GM12878 (cell line): ENCODE data around the gene INTS6L.

ENCODE experiments used
- ATF3 ChIP-seq: IDR thresholded peaks from 2 replicates; pipeline ENCODE4 v1.6.1; 2011; ENCODE audit warnings: low read depth, mild to moderate bottlenecking, low read length, moderate library complexity, borderline replicate concordance; ENCODE audit errors: extremely low read depth
- CEBPZ ChIP-seq: fragments of 150-350 bp; IDR thresholded peaks from 2 replicates; pipeline ENCODE4 v1.6.1; 2016; ENCODE audit warnings: low read depth, low read length
- EP300 ChIP-seq, 2 experiments: fragments of 150-350 bp in 1 of 2; IDR thresholded peaks; 2 replicates each; pipeline ENCODE4 v1.6.1; 2011 to 2012; ENCODE audit warnings: low read depth in 2 of 2, low read length in 2 of 2, borderline replicate concordance in 1 of 2, improper control_type of control experiment in 1 of 2, inconsistent platforms in 1 of 2; ENCODE audit not compliant: control insufficient read depth in 1 of 2
- ESRRA ChIP-seq: IDR thresholded peaks from 2 replicates; pipeline ENCODE4 v1.6.1; 2012; ENCODE audit warnings: mild to moderate bottlenecking, low read length, improper control_type of control experiment
- POLR2A ChIP-seq: IDR thresholded peaks from 2 replicates; pipeline ENCODE4 v1.6.1; 2011; ENCODE audit warnings: low read depth, mild to moderate bottlenecking, low read length
- SIN3A ChIP-seq: IDR thresholded peaks from 2 replicates; pipeline ENCODE4 v1.6.1; 2012; ENCODE audit warnings: low read depth, low read length, improper control_type of control experiment
- SMAD1 ChIP-seq: fragments of 450-650 bp; IDR thresholded peaks from 2 replicates; pipeline ENCODE4 v1.6.1; 2018; ENCODE audit warnings: mild to moderate bottlenecking, low read depth; ENCODE audit not compliant: partially characterized antibody
- SUZ12 ChIP-seq: fragments of 200-600 bp; sonication (generic); IDR thresholded peaks from one replicate; pipeline ENCODE4 v1.6.1; 2018; ENCODE audit warnings: antibody characterized with exemption, mild to moderate bottlenecking; ENCODE audit not compliant: unreplicated experiment
- YY1 ChIP-seq: IDR thresholded peaks from 2 replicates; pipeline ENCODE4 v1.6.1; 2011; ENCODE audit warnings: low read depth, mild to moderate bottlenecking, low read length
- TF ChIP-seq, protein P1 (sequence below), 3 experiments: IDR thresholded peaks in 2 of 3; conservative IDR thresholded peaks in 1 of 3; 2 replicates each; pipeline ENCODE4 v1.5.1; 2011; ENCODE audit warnings: low read depth in 3 of 3, low read length in 3 of 3, mild to moderate bottlenecking in 3 of 3, control low read depth in 2 of 3, moderate library complexity in 2 of 3, inconsistent platforms in 1 of 3, mixed read lengths in 1 of 3; ENCODE audit not compliant: control insufficient read depth in 2 of 3, insufficient read depth in 1 of 3; ENCODE audit errors: extremely low read depth in 1 of 3

GRCh38 chrX:135541351-135541750 is 20.9 kb downstream of the INTS6L start:
- TF ChIP-seq, protein P1, sequence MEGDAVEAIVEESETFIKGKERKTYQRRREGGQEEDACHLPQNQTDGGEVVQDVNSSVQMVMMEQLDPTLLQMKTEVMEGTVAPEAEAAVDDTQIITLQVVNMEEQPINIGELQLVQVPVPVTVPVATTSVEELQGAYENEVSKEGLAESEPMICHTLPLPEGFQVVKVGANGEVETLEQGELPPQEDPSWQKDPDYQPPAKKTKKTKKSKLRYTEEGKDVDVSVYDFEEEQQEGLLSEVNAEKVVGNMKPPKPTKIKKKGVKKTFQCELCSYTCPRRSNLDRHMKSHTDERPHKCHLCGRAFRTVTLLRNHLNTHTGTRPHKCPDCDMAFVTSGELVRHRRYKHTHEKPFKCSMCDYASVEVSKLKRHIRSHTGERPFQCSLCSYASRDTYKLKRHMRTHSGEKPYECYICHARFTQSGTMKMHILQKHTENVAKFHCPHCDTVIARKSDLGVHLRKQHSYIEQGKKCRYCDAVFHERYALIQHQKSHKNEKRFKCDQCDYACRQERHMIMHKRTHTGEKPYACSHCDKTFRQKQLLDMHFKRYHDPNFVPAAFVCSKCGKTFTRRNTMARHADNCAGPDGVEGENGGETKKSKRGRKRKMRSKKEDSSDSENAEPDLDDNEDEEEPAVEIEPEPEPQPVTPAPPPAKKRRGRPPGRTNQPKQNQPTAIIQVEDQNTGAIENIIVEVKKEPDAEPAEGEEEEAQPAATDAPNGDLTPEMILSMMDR (IDR thresholded peaks at IDR 0.05 in 2 of 3, conservative IDR thresholded peaks at IDR 0.05 in 1 of 3; ENCODE audit: control insufficient read depth in 2 of 3, extremely low read depth in 1 of 3, insufficient read depth in 1 of 3, low read depth in 3 of 3, low read length in 3 of 3), result no peak
- no peak for TF ChIP-seq CEBPZ
- TF ChIP-seq POLR2A, result no peak
- no peak for TF ChIP-seq ESRRA
- TF ChIP-seq EP300 (IDR thresholded peaks at IDR 0.05; ENCODE audit: borderline replicate concordance in 1 of 2, control insufficient read depth in 1 of 2, low read depth in 2 of 2, low read length in 2 of 2), result no peak
- no peak for TF ChIP-seq SMAD1
- no peak for TF ChIP-seq YY1
- TF ChIP-seq ATF3, result no peak
- TF ChIP-seq SIN3A, result no peak
- no peak for TF ChIP-seq SUZ12
